GM18909 (cell line): ENCODE data around the gene ECHDC1.

ENCODE experiments used
- ATAC-seq: cut with Tn5 transposase; IDR thresholded peaks from one replicate; pipeline ENCODE4 v1.9.1; 2021; ENCODE audit warnings: mild to moderate bottlenecking; ENCODE audit not compliant: unreplicated experiment, poor library complexity

The ECHDC1 gene

GRCh38 chr6:127247114-127248096 is 96.0 kb downstream of the ECHDC1 start:
- ATAC-seq, result no peak

GRCh38 chr6:127243501-127243900 is 99.9 kb downstream of the ECHDC1 start:
- no peak for ATAC-seq
